CD4-positive, alpha-beta memory T cell (primary cell): ENCODE data around the gene GRK5. TPM values are rescaled to one million over a fixed set of nuclear protein-coding genes. Genes with fewer than 3 reads are reported as not detected.

Experiments used
- CTCF ChIA-PET: fragments of 350-600 bp; sonication (Branson Sonifier 250); formaldehyde crosslinking; loops from one replicate; lab custom pipeline; 2021; ENCODE audit warnings: inconsistent platforms; ENCODE audit not compliant: partially characterized antibody; lab: Charles Lee
- POLR2A ChIA-PET: fragments of 350-600 bp; sonication (Branson Sonifier 250); formaldehyde crosslinking; loops from one replicate; lab custom pipeline; 2021; ENCODE audit not compliant: partially characterized antibody; lab: Charles Lee
- DNase-seq, 5 donors: peaks; one replicate each; pipeline versions ENCODE4 v3.0.0 to v3.0.0-alpha.2; 2020 to 2022; ENCODE audit warnings: mixed read lengths in 1 of 5
- H3K27ac ChIP-seq: one replicate; pipeline ENCODE4 v1.7.0; 2013; ENCODE audit warnings: low read depth, low read length
- H3K27me3 ChIP-seq: 2 replicates; pipeline ENCODE4 v1.7.0; 2013; ENCODE audit warnings: mild to moderate bottlenecking, low read length, moderate library complexity; ENCODE audit not compliant: insufficient read depth
- H3K36me3 ChIP-seq: 2 replicates; pipeline ENCODE4 v1.7.0; 2013; ENCODE audit warnings: mild to moderate bottlenecking, low read length, moderate library complexity; ENCODE audit not compliant: insufficient read depth
- H3K4me1 ChIP-seq: 2 replicates; pipeline ENCODE4 v1.7.0; 2013; ENCODE audit warnings: mild to moderate bottlenecking, low read length, moderate library complexity; ENCODE audit not compliant: insufficient read depth
- H3K4me3 ChIP-seq, 2 donors: one replicate each; pipeline ENCODE4 v1.7.0; 2013; ENCODE audit warnings: low read length in 2 of 2, mild to moderate bottlenecking in 1 of 2
- H3K9me3 ChIP-seq, 2 donors: one replicate each; pipeline ENCODE4 v1.7.0; 2013; ENCODE audit warnings: low read length in 2 of 2, control low read depth in 1 of 2; ENCODE audit not compliant: control insufficient read depth in 1 of 2
- H3K27ac Mint-ChIP-seq, 7 donors: one replicate each; pipeline ENCODE4 v1.8.0; 2020 to 2021; ENCODE audit warnings: mixed read lengths in 7 of 7, mild to moderate bottlenecking in 6 of 7, inconsistent platforms in 3 of 7, moderate library complexity in 3 of 7
- H3K27me3 Mint-ChIP-seq, 2 donors: one replicate each; pipeline ENCODE4 v1.8.0; 2020 to 2021; ENCODE audit warnings: mixed read lengths in 2 of 2
- H3K36me3 Mint-ChIP-seq, 2 donors: one replicate each; pipeline ENCODE4 v1.8.0; 2020 to 2021; ENCODE audit warnings: mixed read lengths in 2 of 2, inconsistent platforms in 1 of 2, mild to moderate bottlenecking in 1 of 2
- H3K4me1 Mint-ChIP-seq, 4 donors: one replicate each; pipeline ENCODE4 v1.8.0; 2020 to 2021; ENCODE audit warnings: mixed read lengths in 4 of 4, mild to moderate bottlenecking in 1 of 4
- H3K4me3 Mint-ChIP-seq, 8 donors: one replicate each; pipeline ENCODE4 v1.8.0; 2020 to 2021; ENCODE audit warnings: mixed read lengths in 8 of 8, mild to moderate bottlenecking in 7 of 8, moderate library complexity in 6 of 8, inconsistent platforms in 3 of 8
- H3K9me3 Mint-ChIP-seq, 8 donors: one replicate each; pipeline ENCODE4 v1.8.0; 2020 to 2021; ENCODE audit warnings: mixed read lengths in 8 of 8, mild to moderate bottlenecking in 5 of 8, inconsistent platforms in 3 of 8, moderate library complexity in 1 of 8
- intact Hi-C: fragments of 100-400 bp; cut with micrococcal nuclease; formaldehyde crosslinking; loops from one replicate; pipeline ENCODE4 v1.15.1; 2023
- polyA plus RNA-seq, 2 donors: library from polyadenylated mRNA; unstranded; fragments of 300-500 nt; fragmentation: Illumina TruSeq; gene quantifications; one replicate each; pipeline ENCODE4 v1.2.3, GENCODE V29; 2021
- total RNA-seq, 2 experiments: library from RNA; stranded (reverse); gene quantifications; one replicate each; pipeline ENCODE4 v1.2.3, GENCODE V29; 2021

Gene GRK5
- total and polyA plus RNA-seq, 4 experiments from 2014 or later = 7.6 to 27.9 (median 18.6) TPM

DNA sequence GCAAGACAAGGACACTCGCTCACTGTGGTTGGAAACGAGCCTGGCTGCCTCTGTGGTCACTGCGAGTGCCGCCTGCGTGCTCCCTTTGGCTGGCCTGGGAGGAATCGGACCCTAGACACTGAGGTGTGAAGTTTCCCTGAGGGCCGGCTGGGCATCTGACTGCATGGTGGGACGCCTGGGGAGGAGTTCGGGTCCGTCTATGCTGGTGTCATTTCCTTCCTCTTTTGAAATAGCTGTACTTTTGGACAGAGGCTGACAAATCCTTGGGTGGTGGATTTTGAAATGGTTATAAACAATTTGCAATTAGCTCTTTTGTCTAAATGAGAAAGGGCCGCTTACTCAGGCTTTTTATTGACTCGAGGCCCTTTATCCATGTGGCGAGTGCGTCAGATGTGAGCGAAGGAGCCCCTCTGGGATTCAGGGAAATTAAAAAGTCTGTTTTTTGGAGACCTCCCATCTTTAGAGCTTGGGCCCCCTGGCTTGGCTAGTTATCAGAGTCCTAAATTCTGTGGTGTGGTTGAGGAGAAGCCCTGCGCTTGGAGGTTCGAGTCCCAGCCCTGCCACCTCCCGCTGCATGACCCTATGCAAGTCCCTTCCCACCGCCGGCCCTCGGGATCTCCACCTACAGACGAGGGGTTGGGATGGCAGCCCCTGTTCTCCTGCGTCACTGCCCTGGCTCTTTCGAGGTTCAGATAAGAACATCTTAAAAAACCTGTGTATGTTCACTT is 188.1 kb downstream of the GRK5 start:
- Histone ChIP-seq H3K27me3 (no peaks in the 10 kb centered on the region), H3K4me3 (no peak overlapping the region), H3K36me3 (peaks cover 10% of the 10 kb centered on the region), H3K9me3 (no peaks in the 10 kb centered on the region), H3K27ac (no peak overlapping the region), H3K4me1 (no peaks in the 10 kb centered on the region)
- no peak for DNase-seq
- Mint-ChIP-seq H3K36me3 (peaks cover 17 to 29% of the 10 kb centered on the region in 2 donors), H3K4me1 (peaks cover 6 to 14% (median 10%) of the 10 kb centered on the region in 4 donors), H3K4me3 (no peak overlapping the region), H3K27me3 (no peaks in the 10 kb centered on the region), H3K27ac (peak overlapping the region in 3 of 7 donors; percentile 26 to 55 (median 29)), H3K9me3 (no peaks in the 10 kb centered on the region)
- POLR2A ChIA-PET = no interaction called here
- CTCF ChIA-PET = no interaction called here
- intact Hi-C loops = no loop called here

DNA sequence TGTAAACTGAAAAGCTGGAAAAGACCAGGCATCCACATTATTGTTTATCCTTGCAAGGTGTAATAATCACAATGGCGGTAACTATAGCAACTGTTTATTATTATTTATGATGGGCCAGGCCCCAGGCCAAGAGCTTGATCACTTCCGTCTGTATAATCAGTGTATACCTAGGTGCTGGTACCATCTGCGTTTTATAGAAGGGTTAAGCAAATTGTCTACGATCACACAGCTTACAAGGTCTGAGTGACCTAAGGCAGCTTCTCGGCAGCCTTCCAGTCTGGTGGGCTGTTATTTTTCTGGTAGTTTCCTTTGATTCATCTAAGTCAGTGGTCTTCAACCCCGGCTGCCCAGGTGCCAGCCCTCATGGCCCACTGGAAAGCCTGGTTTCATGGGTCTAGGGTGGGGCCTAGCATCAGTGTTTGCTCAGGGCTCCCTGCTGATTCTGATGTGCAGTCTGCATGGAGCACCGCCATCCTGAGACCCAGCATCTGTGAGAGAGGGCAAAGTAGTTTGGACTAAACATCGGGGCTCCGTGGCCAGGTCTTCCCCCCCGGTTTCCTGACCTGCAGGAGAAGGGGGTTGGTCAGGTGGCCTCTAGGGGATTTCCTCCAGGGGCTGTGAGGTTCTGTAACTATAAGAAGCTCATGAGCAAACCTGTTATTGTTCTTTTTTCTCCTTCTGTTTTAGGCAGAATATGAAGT is 188.8 kb downstream of the GRK5 start:
- intact Hi-C loops = no loop called here
- ChIA-PET POLR2A (no interaction called here), CTCF (no interaction called here)
- no peak for DNase-seq
- peaks cover 10% of the 10 kb centered on the region for H3K36me3 ChIP-seq
- H3K36me3 Mint-ChIP-seq = peaks cover 12 to 26% of the 10 kb centered on the region in 2 donors
- no peaks in the 10 kb centered on the region for H3K27me3 Mint-ChIP-seq
- no peaks in the 10 kb centered on the region for H3K9me3 Mint-ChIP-seq
- H3K27ac ChIP-seq = no peak overlapping the region
- no peaks in the 10 kb centered on the region for H3K4me1 ChIP-seq
- H3K4me3 Mint-ChIP-seq = no peak overlapping the region
- no peaks in the 10 kb centered on the region for H3K9me3 ChIP-seq
- no peak overlapping the region for H3K4me3 ChIP-seq
- peak overlapping the region in 2 of 7 donors; percentile 18 to 29 for H3K27ac Mint-ChIP-seq
- H3K27me3 ChIP-seq = no peaks in the 10 kb centered on the region
- peaks cover 6 to 11% (median 10%) of the 10 kb centered on the region in 4 donors for H3K4me1 Mint-ChIP-seq

- no peaks in the 10 kb centered on the region for H3K27me3 ChIP-seq
- H3K27ac Mint-ChIP-seq = peak overlapping the region in 1 of 7 donors; percentile 18
- peaks cover 6 to 11% (median 9%) of the 10 kb centered on the region in 4 donors for H3K4me1 Mint-ChIP-seq
- H3K4me1 ChIP-seq = no peaks in the 10 kb centered on the region
- DNase-seq = no peak
- H3K9me3 Mint-ChIP-seq = no peaks in the 10 kb centered on the region
- H3K4me3 ChIP-seq = no peak overlapping the region
- intact Hi-C loops = no loop called here
- H3K36me3 Mint-ChIP-seq = peaks cover 12 to 26% of the 10 kb centered on the region in 2 donors
- H3K4me3 Mint-ChIP-seq = no peak overlapping the region
- no peak overlapping the region for H3K27ac ChIP-seq
- POLR2A ChIA-PET = no interaction called here
- peaks cover 10% of the 10 kb centered on the region for H3K36me3 ChIP-seq
- CTCF ChIA-PET = no interaction called here
- H3K9me3 ChIP-seq = no peaks in the 10 kb centered on the region
- H3K27me3 Mint-ChIP-seq = no peaks in the 10 kb centered on the region
These were observed 189.3 kb downstream of the GRK5 start for GRCh38 chr10:119396709-119397071.

DNA sequence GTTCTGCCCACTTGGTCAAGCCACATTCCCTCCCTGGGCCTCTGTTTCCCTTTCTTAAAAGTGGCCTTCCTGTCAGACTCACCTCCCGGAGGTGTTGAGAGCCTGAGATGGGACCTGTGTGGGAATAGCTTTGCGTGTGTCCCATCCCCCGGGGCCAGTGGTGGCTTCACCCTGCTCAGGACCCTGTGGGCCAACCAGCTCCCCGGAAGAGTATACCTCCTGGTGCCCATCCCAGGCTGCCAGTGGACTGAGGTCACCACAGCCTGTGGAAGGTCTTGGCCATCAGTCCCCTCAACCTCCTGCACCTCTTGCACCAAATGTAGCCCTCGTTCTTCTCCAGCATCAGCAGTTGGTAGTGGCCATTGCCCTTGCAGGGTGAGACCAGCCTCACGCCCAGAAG is 190.0 kb downstream of the GRK5 start:
- Histone ChIP-seq H3K9me3 (no peaks in the 10 kb centered on the region), H3K27ac (no peak overlapping the region), H3K4me3 (no peak overlapping the region), H3K27me3 (no peaks in the 10 kb centered on the region), H3K4me1 (no peaks in the 10 kb centered on the region), H3K36me3 (peaks cover 15% of the 10 kb centered on the region)
- Mint-ChIP-seq H3K9me3 (no peaks in the 10 kb centered on the region), H3K27ac (no peak overlapping the region), H3K4me1 (peaks cover 6 to 11% (median 9%) of the 10 kb centered on the region in 4 donors), H3K4me3 (no peak overlapping the region), H3K36me3 (peaks cover 12 to 27% of the 10 kb centered on the region in 2 donors), H3K27me3 (no peaks in the 10 kb centered on the region)
- DNase-seq = no peak
- intact Hi-C loops = no loop called here
- CTCF ChIA-PET = interaction anchor here (0.7 kb wide), 1 partner anchor 191 kb away, joined by 3 read pairs; no protein-coding TSS in a partner anchor
- POLR2A ChIA-PET = no interaction called here

GRCh38 chr10:119398996-119399395 is 191.6 kb downstream of the GRK5 start:
- CTCF ChIA-PET = no interaction called here

DNA sequence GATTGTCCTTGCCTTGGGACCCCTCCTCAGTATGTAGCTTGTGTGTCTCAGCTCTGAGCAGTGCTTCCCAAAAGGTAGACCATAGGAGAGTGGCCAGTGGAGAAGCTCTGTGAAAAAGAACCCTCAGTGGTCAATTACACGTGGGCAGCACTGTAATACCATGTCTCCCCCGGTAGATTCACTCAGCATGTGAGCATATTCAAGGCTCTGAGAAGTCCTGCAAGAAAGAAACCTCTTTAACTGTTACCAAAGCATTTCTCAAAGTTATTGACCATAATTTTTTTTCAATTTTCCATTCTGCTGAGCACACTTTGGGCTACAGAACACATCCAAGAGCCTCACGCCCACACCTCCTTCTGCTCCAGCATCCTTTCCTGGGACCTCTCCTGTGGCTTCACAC is 192.1 kb downstream of the GRK5 start:
- DNase-seq = no peak
- no peak overlapping the region for H3K27ac ChIP-seq
- H3K27me3 Mint-ChIP-seq = no peaks in the 10 kb centered on the region
- H3K4me3 Mint-ChIP-seq = no peak overlapping the region
- H3K27ac Mint-ChIP-seq = peak overlapping the region in 1 of 7 donors; percentile 82
- H3K9me3 Mint-ChIP-seq = no peaks in the 10 kb centered on the region
- CTCF ChIA-PET = interaction anchor here (0.5 kb wide), 1 partner anchor 197 kb away, joined by 3 read pairs; no protein-coding TSS in a partner anchor
- peaks cover 15% of the 10 kb centered on the region for H3K36me3 ChIP-seq
- H3K27me3 ChIP-seq = no peaks in the 10 kb centered on the region
- peaks cover 12 to 27% of the 10 kb centered on the region in 2 donors for H3K36me3 Mint-ChIP-seq
- intact Hi-C loops = no loop called here
- no peaks in the 10 kb centered on the region for H3K9me3 ChIP-seq
- POLR2A ChIA-PET = no interaction called here
- no peaks in the 10 kb centered on the region for H3K4me1 ChIP-seq
- no peak overlapping the region for H3K4me3 ChIP-seq
- peaks cover 0 to 6% (median 2%) of the 10 kb centered on the region in 4 donors for H3K4me1 Mint-ChIP-seq

More at GRCh38 chr10:119398996-119399395, 191.6 kb downstream of the GRK5 start:
- intact Hi-C loops = no loop called here
- DNase-seq = no peak
- POLR2A ChIA-PET = no interaction called here
- Mint-ChIP-seq H3K27me3 (no peaks in the 10 kb centered on the region), H3K9me3 (no peaks in the 10 kb centered on the region), H3K4me1 (peaks cover 2 to 6% (median 4%) of the 10 kb centered on the region in 4 donors), H3K4me3 (no peak overlapping the region), H3K36me3 (peaks cover 12 to 27% of the 10 kb centered on the region in 2 donors), H3K27ac (no peak overlapping the region)
- H3K9me3 ChIP-seq = no peaks in the 10 kb centered on the region
- H3K36me3 ChIP-seq = peaks cover 15% of the 10 kb centered on the region
- H3K27ac ChIP-seq = no peak overlapping the region
- no peaks in the 10 kb centered on the region for H3K27me3 ChIP-seq
- H3K4me3 ChIP-seq = no peak overlapping the region
- no peaks in the 10 kb centered on the region for H3K4me1 ChIP-seq

GRCh38 chr10:119401671-119402395 is 194.5 kb downstream of the GRK5 start:
- H3K4me1 Mint-ChIP-seq = peaks cover 0 to 6% (median 2%) of the 10 kb centered on the region in 4 donors
- no peak overlapping the region for H3K4me3 Mint-ChIP-seq
- POLR2A ChIA-PET = no interaction called here
- H3K36me3 Mint-ChIP-seq = peaks cover 12 to 26% of the 10 kb centered on the region in 2 donors
- CTCF ChIA-PET = interaction anchor here (1.7 kb wide), 1 partner anchor 44 kb away, joined by 4 read pairs; no protein-coding TSS in a partner anchor
- H3K27ac Mint-ChIP-seq = peak overlapping the region in 1 of 7 donors; percentile 10
- Histone ChIP-seq H3K36me3 (peaks cover 13% of the 10 kb centered on the region), H3K4me3 (no peak overlapping the region), H3K27ac (no peak overlapping the region), H3K27me3 (no peaks in the 10 kb centered on the region), H3K4me1 (no peaks in the 10 kb centered on the region), H3K9me3 (no peaks in the 10 kb centered on the region)
- intact Hi-C loops = no loop called here
- no peak for DNase-seq
- H3K27me3 Mint-ChIP-seq = no peaks in the 10 kb centered on the region
- no peaks in the 10 kb centered on the region for H3K9me3 Mint-ChIP-seq
